Brain microvascular endothelial cell (primary cell): Measurements from ENCODE around the gene MUC20.
"Not testable (repeated sequence)": the region's sequence is repeated elsewhere in the genome, so short reads cannot be mapped to it uniquely, and the experiment has no call there.

ENCODE experiments used
- DNase-seq: peaks from one replicate; pipeline ENCODE4 v3.0.0-alpha.2; 2020
- H3K27ac ChIP-seq: fragments of 250-450 bp; sonication (Bioruptor Pico); 2 replicates; pipeline ENCODE4 v1.5.1; 2020; ENCODE audit warnings: mild to moderate bottlenecking, moderate library complexity
- H3K27me3 ChIP-seq: fragments of 250-450 bp; sonication (Bioruptor Pico); replicated peaks from 2 replicates; pipeline ENCODE4 v1.5.1; 2020; ENCODE audit warnings: mild to moderate bottlenecking
- H3K36me3 ChIP-seq: fragments of 250-450 bp; sonication (Bioruptor Pico); replicated peaks from 2 replicates; pipeline ENCODE4 v1.5.1; 2020; ENCODE audit warnings: mild to moderate bottlenecking
- H3K4me3 ChIP-seq: 2 replicates; pipeline ENCODE4 v1.5.1; 2011; ENCODE audit warnings: low read depth, mild to moderate bottlenecking, control low read depth, low read length, moderate library complexity
- in situ Hi-C: cut with HindIII; loops from 2 replicates; pipeline ENCODE4 v1.10.0; 2017; ENCODE audit warnings: low sequenced_read_pairs, low pct_ligation_motif_present
- TF ChIP-seq, protein P1 (sequence below): IDR thresholded peaks from 2 replicates; pipeline ENCODE4 v1.5.1; 2011; ENCODE audit warnings: low read depth, mild to moderate bottlenecking, moderate library complexity, low read length, control low read depth, inconsistent platforms; ENCODE audit errors: missing control alignments

Gene MUC20

DNA sequence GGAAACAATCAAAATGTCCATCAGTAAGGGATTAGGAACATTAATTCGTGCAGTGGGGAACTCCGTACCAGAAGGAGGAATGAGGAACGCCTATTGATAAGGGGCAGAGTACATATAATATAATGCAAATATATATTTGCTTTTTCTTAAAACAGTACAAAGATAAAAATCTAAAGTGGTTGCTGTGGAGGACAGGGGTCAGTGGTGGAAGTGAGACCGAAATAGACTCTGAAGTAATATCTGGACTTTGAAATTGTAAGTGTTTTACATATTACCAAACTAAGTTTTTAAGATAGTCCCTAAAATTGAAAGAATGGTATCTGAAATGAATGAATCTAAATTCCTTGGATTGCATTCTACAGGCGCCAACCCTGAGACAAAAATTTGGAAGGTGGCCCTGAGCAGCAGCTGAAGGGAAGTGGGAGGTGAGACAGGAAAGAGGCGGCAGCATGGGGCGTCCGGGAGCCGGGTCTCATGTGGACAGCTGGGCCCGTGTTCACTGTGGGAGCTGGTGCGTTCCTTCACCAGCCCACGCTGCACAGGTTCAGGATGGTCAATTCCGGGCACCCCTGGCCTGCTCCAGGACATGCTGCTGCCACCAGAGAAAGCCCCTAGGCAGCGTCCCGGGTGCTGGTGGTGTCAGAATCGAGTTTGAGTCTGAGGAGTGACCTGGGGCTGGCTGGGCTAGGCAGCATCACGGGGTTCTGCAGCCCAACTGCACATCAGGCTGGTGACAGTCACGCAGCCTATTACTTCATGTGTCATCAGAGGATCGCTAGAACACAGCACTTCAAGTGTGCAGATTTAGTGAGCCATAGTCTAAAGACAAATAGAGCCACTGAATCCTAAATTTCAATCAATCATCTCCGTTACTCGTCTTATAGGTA lies 31.4 kb upstream of the MUC20 start:
- in situ Hi-C loops, H3K27me3 ChIP-seq, DNase-seq, H3K27ac ChIP-seq, H3K4me3 ChIP-seq: not testable (repeated sequence)
- H3K36me3 ChIP-seq = peaks cover 20% of the 10 kb centered on the region

DNA sequence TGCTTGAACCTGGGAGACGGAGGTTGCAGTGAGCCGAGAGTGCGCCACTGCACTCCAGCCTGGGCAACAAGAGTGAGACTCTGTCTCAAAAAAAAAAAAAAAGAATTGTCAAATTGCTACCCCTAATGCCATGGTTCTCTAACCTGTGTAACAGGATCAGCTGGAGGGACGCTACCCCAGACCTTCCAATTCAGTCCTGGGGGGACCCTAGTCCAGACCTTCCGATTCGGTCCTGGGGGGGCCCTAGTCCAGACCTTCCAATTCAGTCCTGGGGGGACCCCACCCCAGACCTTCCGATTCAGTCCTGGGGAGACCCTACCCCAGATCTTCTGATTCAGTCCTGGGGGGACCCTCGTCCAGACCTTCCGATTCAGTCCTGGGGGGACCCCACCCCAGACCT lies 29.8 kb upstream of the MUC20 start:
- TF ChIP-seq, protein P1, sequence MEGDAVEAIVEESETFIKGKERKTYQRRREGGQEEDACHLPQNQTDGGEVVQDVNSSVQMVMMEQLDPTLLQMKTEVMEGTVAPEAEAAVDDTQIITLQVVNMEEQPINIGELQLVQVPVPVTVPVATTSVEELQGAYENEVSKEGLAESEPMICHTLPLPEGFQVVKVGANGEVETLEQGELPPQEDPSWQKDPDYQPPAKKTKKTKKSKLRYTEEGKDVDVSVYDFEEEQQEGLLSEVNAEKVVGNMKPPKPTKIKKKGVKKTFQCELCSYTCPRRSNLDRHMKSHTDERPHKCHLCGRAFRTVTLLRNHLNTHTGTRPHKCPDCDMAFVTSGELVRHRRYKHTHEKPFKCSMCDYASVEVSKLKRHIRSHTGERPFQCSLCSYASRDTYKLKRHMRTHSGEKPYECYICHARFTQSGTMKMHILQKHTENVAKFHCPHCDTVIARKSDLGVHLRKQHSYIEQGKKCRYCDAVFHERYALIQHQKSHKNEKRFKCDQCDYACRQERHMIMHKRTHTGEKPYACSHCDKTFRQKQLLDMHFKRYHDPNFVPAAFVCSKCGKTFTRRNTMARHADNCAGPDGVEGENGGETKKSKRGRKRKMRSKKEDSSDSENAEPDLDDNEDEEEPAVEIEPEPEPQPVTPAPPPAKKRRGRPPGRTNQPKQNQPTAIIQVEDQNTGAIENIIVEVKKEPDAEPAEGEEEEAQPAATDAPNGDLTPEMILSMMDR = no peak
- Histone ChIP-seq H3K27me3 (no peaks in the 10 kb centered on the region), H3K27ac (no peak overlapping the region), H3K36me3 (peaks cover 18% of the 10 kb centered on the region), H3K4me3 (no peak overlapping the region)
- in situ Hi-C loops = no loop called here
- DNase-seq = no peak

DNA sequence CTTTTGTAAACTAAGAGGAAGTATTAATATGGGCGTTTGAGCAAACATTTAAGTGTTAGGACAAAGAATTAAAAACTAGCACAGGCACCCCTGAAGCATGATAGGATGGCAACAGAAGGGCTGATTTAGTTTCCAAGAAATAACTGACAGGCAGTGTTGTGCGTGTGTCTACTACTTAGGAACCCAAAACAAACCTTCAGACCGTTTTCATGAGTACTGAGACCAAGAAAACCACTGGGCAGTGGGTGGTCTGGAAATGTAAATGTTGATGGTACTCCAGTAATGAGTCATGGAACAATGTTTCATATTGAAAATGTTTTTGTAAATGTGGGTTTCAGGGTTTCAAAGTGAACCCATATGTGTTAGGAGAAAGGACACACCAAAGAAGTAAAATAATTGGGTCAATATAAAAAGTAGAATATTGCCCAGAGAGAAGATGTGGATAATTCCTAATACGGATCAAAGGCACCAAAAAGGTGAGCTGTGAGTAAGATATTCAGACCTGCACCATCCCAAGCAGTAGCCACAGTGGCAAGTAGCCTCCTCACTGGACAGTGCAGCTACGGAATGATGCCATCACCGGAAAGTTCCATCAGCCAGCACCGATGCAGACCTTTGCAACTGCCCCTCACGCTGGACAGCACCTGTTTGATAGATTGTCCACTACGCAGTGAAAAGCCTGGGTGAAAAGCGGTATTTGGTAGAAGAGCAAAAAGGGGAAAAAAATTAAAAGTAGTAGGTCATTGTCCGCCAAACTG lies 29.0 kb upstream of the MUC20 start:
- H3K27ac ChIP-seq, in situ Hi-C loops, DNase-seq, H3K27me3 ChIP-seq, H3K4me3 ChIP-seq: not testable (repeated sequence)
- peaks cover 15% of the 10 kb centered on the region for H3K36me3 ChIP-seq

DNA sequence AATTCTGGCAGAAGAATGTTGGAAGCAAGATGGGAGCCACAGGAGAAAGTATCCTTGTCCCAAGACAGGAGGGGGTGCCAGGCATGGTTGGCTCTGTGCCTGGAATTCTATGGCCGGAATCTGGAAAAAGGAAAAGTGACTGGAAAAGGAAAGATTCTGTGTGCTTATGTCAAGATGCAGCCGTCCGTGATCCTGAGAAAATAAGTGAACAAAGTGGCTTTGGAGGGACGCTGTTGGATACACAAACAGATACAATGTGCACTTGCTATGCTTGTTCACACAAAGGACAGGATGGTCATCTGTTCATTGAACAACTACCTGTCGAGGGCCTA lies 28.5 kb upstream of the MUC20 start:
- H3K27ac ChIP-seq = no peak overlapping the region
- H3K27me3 ChIP-seq = no peaks in the 10 kb centered on the region
- no peak for DNase-seq
- H3K4me3 ChIP-seq = no peak overlapping the region
- in situ Hi-C loops = no loop called here
- TF ChIP-seq, protein P1 = no peak
- H3K36me3 ChIP-seq = peaks cover 15% of the 10 kb centered on the region

DNA sequence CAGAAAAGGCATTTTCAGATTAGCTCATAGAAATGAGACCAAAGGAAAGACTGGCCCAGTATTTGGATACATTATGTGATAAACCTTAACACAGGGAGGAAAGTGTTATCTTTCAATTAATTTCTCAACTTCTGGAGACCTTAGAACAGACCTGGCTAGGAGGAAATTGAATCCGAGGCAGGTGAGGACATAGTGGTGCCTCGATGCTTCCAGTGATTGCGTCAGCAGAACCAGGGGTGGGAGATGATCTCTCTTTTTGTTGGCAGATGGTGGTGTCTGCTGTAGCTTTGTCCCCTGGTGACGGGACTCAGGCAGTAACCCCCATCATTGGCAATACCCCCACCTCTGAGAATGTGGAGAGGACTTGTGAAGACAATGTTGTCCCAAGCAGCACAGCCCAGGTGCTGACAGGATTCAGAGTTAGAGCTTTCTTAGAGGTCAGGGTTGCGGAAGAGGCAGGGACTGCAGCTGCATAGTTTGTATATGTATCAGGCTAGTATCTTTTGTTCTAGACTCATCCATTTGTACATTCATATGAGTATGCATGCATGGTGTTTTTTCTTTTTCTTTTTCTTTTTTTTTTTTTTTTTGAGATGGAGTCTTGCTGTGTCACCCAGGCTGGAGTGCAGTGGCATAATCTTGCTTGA lies 27.9 kb upstream of the MUC20 start:
- H3K36me3 ChIP-seq = peaks cover 15% of the 10 kb centered on the region
- H3K27ac ChIP-seq = no peak overlapping the region
- H3K27me3 ChIP-seq = no peaks in the 10 kb centered on the region
- in situ Hi-C loops = no loop called here
- DNase-seq = no peak
- no peak overlapping the region for H3K4me3 ChIP-seq
- TF ChIP-seq, protein P1 = no peak

DNA sequence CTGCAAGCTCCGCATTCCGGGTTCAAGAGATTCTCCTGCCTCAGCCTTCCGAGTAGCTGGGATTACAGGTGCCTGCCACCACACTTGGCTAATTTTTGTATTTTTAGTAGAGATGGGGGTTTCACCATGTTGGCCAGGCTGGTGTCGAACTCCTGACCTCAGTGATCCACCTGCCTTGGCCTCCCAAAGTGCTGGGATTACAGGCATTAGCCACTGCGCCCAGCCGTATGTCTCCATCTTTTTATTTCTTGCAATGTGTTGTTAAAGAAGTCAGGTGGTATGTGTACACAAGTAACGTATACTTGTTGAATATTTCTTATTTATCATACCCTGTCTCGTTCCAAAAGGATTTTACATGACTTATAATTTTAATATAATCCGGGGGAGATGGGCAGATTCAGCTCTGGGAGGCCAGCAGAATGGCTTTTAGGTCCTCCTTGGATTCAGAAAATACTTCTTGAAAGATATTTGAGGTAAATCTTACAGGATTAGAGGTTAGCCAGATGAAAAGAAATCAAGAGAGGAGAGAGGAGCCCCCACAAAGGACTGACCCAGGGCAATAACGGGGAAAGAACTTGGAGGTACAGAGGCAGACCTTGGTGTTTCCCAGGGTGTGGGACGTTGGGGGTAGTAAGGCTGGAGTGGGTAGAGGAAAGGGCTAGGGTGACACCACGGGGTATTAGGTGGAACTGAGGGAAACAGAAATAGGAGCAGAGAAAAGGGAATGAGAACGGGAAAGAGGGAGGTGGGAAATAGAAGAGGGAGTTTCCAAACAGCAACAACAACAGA lies 27.2 kb upstream of the MUC20 start:
- TF ChIP-seq, protein P1 = no peak
- in situ Hi-C loops = no loop called here
- no peaks in the 10 kb centered on the region for H3K27me3 ChIP-seq
- H3K27ac ChIP-seq = no peak overlapping the region
- H3K36me3 ChIP-seq = peaks cover 15% of the 10 kb centered on the region
- no peak for DNase-seq
- no peak overlapping the region for H3K4me3 ChIP-seq

DNA sequence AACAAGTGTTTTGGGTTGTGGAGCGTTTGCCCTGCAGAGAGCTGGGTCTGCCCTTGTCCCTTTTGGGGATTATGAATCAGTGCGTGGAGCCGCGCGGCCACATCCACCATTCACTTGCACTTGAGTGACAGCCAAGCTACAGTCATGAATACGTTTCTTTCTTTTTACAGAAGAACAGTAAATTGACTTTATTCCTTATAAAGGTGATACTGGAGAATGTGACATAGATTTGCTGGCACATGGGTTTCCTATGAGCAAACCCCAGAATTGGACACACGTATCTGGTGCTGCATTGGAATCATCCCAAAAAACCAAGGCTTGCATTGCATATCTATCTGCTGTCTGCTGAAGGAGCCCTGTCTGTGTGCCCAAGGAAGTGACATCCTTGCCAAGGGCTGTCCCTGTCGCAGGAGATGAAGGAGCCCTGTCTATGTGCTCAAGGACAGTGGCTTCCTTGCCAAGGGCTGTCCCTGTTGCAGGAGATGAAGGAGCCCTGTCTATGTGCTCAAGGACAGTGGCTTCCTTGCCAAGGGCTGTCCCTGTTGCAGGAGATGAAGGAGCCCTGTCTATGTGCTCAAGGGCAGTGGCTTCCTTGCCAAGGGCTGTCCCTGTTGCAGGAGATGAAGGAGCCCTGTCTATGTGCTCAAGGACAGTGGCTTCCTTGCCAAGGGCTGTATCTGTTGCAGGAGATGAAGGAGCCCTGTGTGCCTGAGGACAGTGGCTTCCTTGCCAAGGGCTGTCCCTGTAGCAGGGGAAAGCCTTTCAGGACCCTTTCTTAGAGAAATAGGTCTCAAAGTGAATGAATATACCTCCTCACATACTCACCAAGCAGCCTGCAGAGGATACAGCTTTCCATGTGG lies 26.3 kb upstream of the MUC20 start:
- in situ Hi-C loops, H3K27ac ChIP-seq, H3K4me3 ChIP-seq, H3K27me3 ChIP-seq, DNase-seq: not testable (repeated sequence)
- peaks cover 15% of the 10 kb centered on the region for H3K36me3 ChIP-seq
